MCF 10A (cell line): ENCODE measurements around the gene BOD1. TPM values are rescaled to one million over a fixed set of nuclear protein-coding genes. Genes with fewer than 3 reads are reported as not detected.

Source experiments
- BruUV-seq: library from RNA; stranded (reverse); fragments of 400-500 nt; replicated peaks from 2 replicates; lab custom pipeline; 2021; lab: Mats Ljungman, UMichigan
- CTCF ChIA-PET: fragments of 300-600 bp; sonication (Branson Sonifier 250); formaldehyde crosslinking; extraction: SDS; loops from one replicate; lab custom pipeline; 2021; ENCODE audit warnings: antibody characterized with exemption, inconsistent platforms; lab: Yijun Ruan, JAX
- POLR2A ChIA-PET: fragments of 300-600, 350-650 bp; sonication (Branson Sonifier 250); formaldehyde crosslinking; extraction: SDS; loops from one replicate; lab custom pipeline; 2020; ENCODE audit warnings: antibody characterized with exemption, inconsistent platforms; lab: Yijun Ruan, JAX
- DNase-seq: peaks from one replicate; pipeline ENCODE4 v3.0.0-alpha.2; 2018; ENCODE audit not compliant: unreplicated experiment
- H3K27ac Mint-ChIP-seq: one replicate; pipeline ENCODE4 v1.8.0; 2022; ENCODE audit warnings: mild to moderate bottlenecking, low read depth, mixed read lengths; ENCODE audit not compliant: unreplicated experiment
- H3K27me3 Mint-ChIP-seq: one replicate; pipeline ENCODE4 v1.8.0; 2022; ENCODE audit warnings: mixed read lengths; ENCODE audit not compliant: insufficient read depth, unreplicated experiment
- H3K36me3 Mint-ChIP-seq: one replicate; pipeline ENCODE4 v1.8.0; 2022; ENCODE audit warnings: mild to moderate bottlenecking, moderate library complexity, mixed read lengths; ENCODE audit not compliant: insufficient read depth, unreplicated experiment
- H3K4me1 Mint-ChIP-seq: one replicate; pipeline ENCODE4 v1.8.0; 2022; ENCODE audit warnings: mixed read lengths; ENCODE audit not compliant: insufficient read depth, unreplicated experiment
- H3K4me3 Mint-ChIP-seq: one replicate; pipeline ENCODE4 v1.8.0; 2022; ENCODE audit warnings: mild to moderate bottlenecking, moderate library complexity, mixed read lengths; ENCODE audit not compliant: unreplicated experiment
- H3K9me3 Mint-ChIP-seq: one replicate; pipeline ENCODE4 v1.8.0; 2022; ENCODE audit warnings: mixed read lengths; ENCODE audit not compliant: unreplicated experiment
- CTCF ChIP-seq: fragments of 200-600 bp; IDR thresholded peaks from one replicate; pipeline ENCODE4 v1.8.0; 2022; ENCODE audit warnings: antibody characterized with exemption, mild to moderate bottlenecking; ENCODE audit not compliant: unreplicated experiment
- intact Hi-C: fragments of 100-400 bp; cut with micrococcal nuclease; formaldehyde crosslinking; loops from 2 replicates; pipeline ENCODE4 v1.14.1; 2022
- total RNA-seq: library from RNA; stranded (reverse); gene quantifications from 2 replicates; pipeline ENCODE4 v1.2.3, GENCODE V29; 2022

Gene BOD1
- total RNA-seq, 1 experiment from 2014 or later = 139 TPM

- no peaks in the 10 kb centered on the region for H3K27me3 Mint-ChIP-seq
- H3K4me3 Mint-ChIP-seq = no peak overlapping the region
- ChIA-PET POLR2A (no interaction called here), CTCF (interaction anchor here (1.1 to 3.3 kb wide), 2 partner anchors 294 to 343 kb away, joined by 5 to 25 read pairs; no protein-coding TSS in a partner anchor)
- intact Hi-C loops = no loop called here
- H3K36me3 Mint-ChIP-seq = peaks cover 6% of the 10 kb centered on the region
- DNase-seq = no peak
- peaks cover 12% of the 10 kb centered on the region for H3K4me1 Mint-ChIP-seq
- TF ChIP-seq CTCF = no peak
- no TSS peak for BruUV-seq
- no peak overlapping the region for H3K27ac Mint-ChIP-seq
- H3K9me3 Mint-ChIP-seq = no peaks in the 10 kb centered on the region
Measured at GRCh38 chr5:173630724-173631365, 14.4 kb upstream of the BOD1 start.

- peak; percentile 46 for TF ChIP-seq CTCF
- Mint-ChIP-seq H3K36me3 (peaks cover 6% of the 10 kb centered on the region), H3K27ac (no peak overlapping the region), H3K27me3 (no peaks in the 10 kb centered on the region), H3K4me3 (no peak overlapping the region), H3K9me3 (no peaks in the 10 kb centered on the region), H3K4me1 (peaks cover 12% of the 10 kb centered on the region)
- DNase-seq = peak; percentile 30
- intact Hi-C loops = no loop called here
- ChIA-PET CTCF (interaction anchor here (0.5 to 3.3 kb wide), 13 partner anchors 9 to 919 kb away, joined by 3 to 25 read pairs (median 4); no protein-coding TSS in a partner anchor), POLR2A (no interaction called here)
- no TSS peak for BruUV-seq
Measured at GRCh38 chr5:173629628-173630027, 13.2 kb upstream of the BOD1 start.

GRCh38 chr5:173628501-173628900 is 12.1 kb upstream of the BOD1 start:
- Mint-ChIP-seq H3K9me3 (no peaks in the 10 kb centered on the region), H3K27ac (no peak overlapping the region), H3K36me3 (peaks cover 6% of the 10 kb centered on the region), H3K4me1 (peaks cover 13% of the 10 kb centered on the region), H3K4me3 (no peak overlapping the region), H3K27me3 (no peaks in the 10 kb centered on the region)
- intact Hi-C loops = no loop called here
- DNase-seq = no peak
- no peak for TF ChIP-seq CTCF
- no TSS peak for BruUV-seq
- CTCF ChIA-PET = interaction anchor here (0.6 to 3.3 kb wide), 14 partner anchors 10 to 1638 kb away, joined by 3 to 25 read pairs (median 4); no protein-coding TSS in a partner anchor
- POLR2A ChIA-PET = interaction anchor here (0.7 to 0.9 kb wide), 2 partner anchors 10 to 138 kb away, joined by 3 read pairs; no protein-coding TSS in a partner anchor

- peaks cover 13% of the 10 kb centered on the region for H3K4me1 Mint-ChIP-seq
- TF ChIP-seq CTCF = no peak
- intact Hi-C loops = no loop called here
- CTCF ChIA-PET = interaction anchor here (0.6 to 3.3 kb wide), 10 partner anchors 9 to 689 kb away, joined by 3 to 25 read pairs (median 6); no protein-coding TSS in a partner anchor
- peaks cover 6% of the 10 kb centered on the region for H3K36me3 Mint-ChIP-seq
- no peak overlapping the region for H3K4me3 Mint-ChIP-seq
- H3K27me3 Mint-ChIP-seq = no peaks in the 10 kb centered on the region
- BruUV-seq = no TSS peak
- no peak overlapping the region for H3K27ac Mint-ChIP-seq
- no peaks in the 10 kb centered on the region for H3K9me3 Mint-ChIP-seq
- DNase-seq = no peak
- POLR2A ChIA-PET = interaction anchor here (0.5 to 0.9 kb wide), 2 partner anchors 9 to 138 kb away, joined by 3 read pairs; no protein-coding TSS in a partner anchor
Measured at GRCh38 chr5:173627860-173628392, 11.5 kb upstream of the BOD1 start.
